Activated naive CD4-positive, alpha-beta T cell treated with anti-CD3 and anti-CD28 coated beads, Interleukin-2, amount 50 U/mL, for 72 hours (primary cell): ENCODE data around the gene SEC31A. TPM values are rescaled to one million over a fixed set of nuclear protein-coding genes. Genes with fewer than 3 reads are reported as not detected.
"Not testable (repeated sequence)": the region's sequence is repeated elsewhere in the genome, so short reads cannot be mapped to it uniquely, and the experiment has no call there.

Experiments used
- ATAC-seq, 2 donors: fragments of 150-1000 bp; cut with Tn5 transposase; 2 replicates each; pipeline ENCODE4 v1.10.0; 2021; ENCODE audit warnings: mild to moderate bottlenecking in 2 of 2, moderate library complexity in 2 of 2
- DNase-seq, 2 donors: peaks; one replicate each; pipeline ENCODE4 v3.0.0; 2021 to 2022; ENCODE audit warnings: low spot score in 2 of 2
- H3K27ac Mint-ChIP-seq, 2 donors: one replicate each; pipeline ENCODE4 v1.8.0; 2022; ENCODE audit warnings: mild to moderate bottlenecking in 2 of 2, mixed read lengths in 2 of 2
- H3K36me3 Mint-ChIP-seq, 2 donors: one replicate each; pipeline ENCODE4 v1.8.0; 2022; ENCODE audit warnings: mixed read lengths in 2 of 2
- H3K9me3 Mint-ChIP-seq, 2 donors: one replicate each; pipeline ENCODE4 v1.8.0; 2022; ENCODE audit warnings: mixed read lengths in 2 of 2
- total RNA-seq, 2 donors: library from RNA; stranded (reverse); gene quantifications; one replicate each; pipeline ENCODE4 v1.2.3, GENCODE V29; 2022

SEC31A gene
- 100 to 1,000 TPM in 1 of 2 donors, 10 to 100 TPM in 1; 93.9 to 124 TPM for total RNA-seq

DNA sequence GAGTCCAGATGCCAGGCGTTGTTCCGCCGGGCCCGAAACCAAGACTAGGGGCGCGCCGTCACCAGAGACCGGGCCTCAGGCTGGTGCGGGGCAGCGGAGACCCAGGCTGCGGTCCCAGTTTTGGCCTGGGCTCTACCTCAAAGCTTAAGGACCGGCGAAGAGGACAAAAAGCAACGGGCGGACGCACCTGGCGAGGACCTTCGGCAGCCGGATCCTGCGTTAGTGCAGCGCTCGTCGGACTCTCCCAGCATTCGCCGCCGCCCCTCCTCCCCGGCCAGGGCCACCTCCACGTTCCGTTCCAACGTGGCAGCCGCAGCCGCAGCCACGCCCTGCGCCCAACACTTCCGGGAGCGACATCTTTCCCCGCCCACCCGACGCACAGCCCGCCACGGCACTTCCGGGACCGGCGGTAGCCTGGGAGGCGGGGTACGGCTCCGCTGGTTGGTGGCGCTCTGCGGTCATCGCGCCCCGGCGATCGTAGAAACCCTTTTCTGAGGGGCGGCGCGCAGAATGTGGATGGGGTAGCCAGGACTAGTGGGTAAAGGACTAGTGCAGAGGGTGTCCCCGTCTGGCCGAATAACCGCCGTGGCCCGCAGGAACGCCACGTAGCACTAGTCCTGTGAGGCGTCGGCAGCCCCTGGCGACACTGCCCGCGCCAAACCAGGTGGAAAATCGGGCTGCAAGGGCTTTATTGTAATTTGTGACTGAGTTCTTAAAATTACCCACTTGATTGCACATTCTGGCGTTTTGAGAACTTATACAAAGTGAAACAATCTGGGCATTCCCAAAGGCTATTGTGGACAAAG is at the start of gene SEC31A:
TSS of gene SEC31A (minus strand) at position 253 of the 806 bp plus-strand sequence. CDS start 9,217 bp downstream, outside the sequence.
- Mint-ChIP-seq H3K36me3 (peaks cover 13 to 28% of the 10 kb centered on the region in 2 donors), H3K27ac (peak within 1 kb of the TSS; percentile 94), H3K9me3 (no peaks in the 10 kb centered on the region)
- peak; percentile 95 to 97 for DNase-seq
- peak; percentile 96 for ATAC-seq

- no peaks in the 10 kb centered on the region for H3K9me3 Mint-ChIP-seq
- ATAC-seq: no peak
- H3K27ac Mint-ChIP-seq: no peak overlapping the region
- DNase-seq: no peak
- H3K36me3 Mint-ChIP-seq: peaks cover 0 to 16% of the 10 kb centered on the region in 2 donors
These were observed 48.5 kb upstream of the SEC31A start for GRCh38 chr4:82939414-82939813.

GRCh38 chr4:82934441-82934840 is 43.5 kb upstream of the SEC31A start:
- no peaks in the 10 kb centered on the region for H3K9me3 Mint-ChIP-seq
- peaks cover 0 to 16% of the 10 kb centered on the region in 2 donors for H3K36me3 Mint-ChIP-seq
- ATAC-seq (no peak), DNase-seq (no peak)
- H3K27ac Mint-ChIP-seq: no peak overlapping the region

- Mint-ChIP-seq H3K27ac (no peak overlapping the region), H3K36me3 (peaks cover 0 to 16% of the 10 kb centered on the region in 2 donors), H3K9me3 (no peaks in the 10 kb centered on the region)
- ATAC-seq (no peak), DNase-seq (no peak)
These were observed 40.1 kb upstream of the SEC31A start for GRCh38 chr4:82930848-82931755.

DNA sequence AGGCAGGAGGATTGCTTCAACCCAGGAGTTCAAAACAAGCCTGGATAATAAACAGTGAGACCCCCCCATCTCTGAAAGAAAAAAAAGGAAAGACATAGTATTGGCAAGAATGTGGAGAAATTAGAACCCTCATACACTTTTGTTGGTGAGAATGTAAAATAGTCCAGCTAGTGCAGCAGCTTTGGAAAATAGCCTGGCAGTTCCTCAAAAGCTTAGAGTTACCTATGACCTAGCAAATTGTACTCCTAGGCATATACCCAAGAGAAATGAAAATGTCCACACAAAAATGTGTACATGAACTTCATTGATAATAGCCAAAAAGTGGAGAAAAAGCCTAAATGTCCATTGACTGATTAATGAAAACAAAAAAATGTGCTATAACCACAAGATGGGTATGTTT is 30.8 kb upstream of the SEC31A start:
- no peaks in the 10 kb centered on the region for H3K36me3 Mint-ChIP-seq
- ATAC-seq: no peak
- DNase-seq: no peak
- H3K27ac Mint-ChIP-seq: no peak overlapping the region
- H3K9me3 Mint-ChIP-seq: no peaks in the 10 kb centered on the region

GRCh38 chr4:82919386-82919785 is 28.4 kb upstream of the SEC31A start:
- Mint-ChIP-seq H3K27ac (no peak overlapping the region), H3K36me3 (no peaks in the 10 kb centered on the region), H3K9me3 (no peaks in the 10 kb centered on the region)
- ATAC-seq: no peak
- no peak for DNase-seq

- H3K9me3 Mint-ChIP-seq: no peaks in the 10 kb centered on the region
- ATAC-seq (no peak), DNase-seq (no peak)
- no peaks in the 10 kb centered on the region for H3K36me3 Mint-ChIP-seq
- H3K27ac Mint-ChIP-seq: no peak overlapping the region
These were observed 27.1 kb upstream of the SEC31A start for GRCh38 chr4:82918091-82918490.

GRCh38 chr4:82913968-82914367 is 23.0 kb upstream of the SEC31A start:
- not testable (repeated sequence) for H3K9me3 Mint-ChIP-seq, H3K27ac Mint-ChIP-seq, H3K36me3 Mint-ChIP-seq, ATAC-seq, DNase-seq

DNA sequence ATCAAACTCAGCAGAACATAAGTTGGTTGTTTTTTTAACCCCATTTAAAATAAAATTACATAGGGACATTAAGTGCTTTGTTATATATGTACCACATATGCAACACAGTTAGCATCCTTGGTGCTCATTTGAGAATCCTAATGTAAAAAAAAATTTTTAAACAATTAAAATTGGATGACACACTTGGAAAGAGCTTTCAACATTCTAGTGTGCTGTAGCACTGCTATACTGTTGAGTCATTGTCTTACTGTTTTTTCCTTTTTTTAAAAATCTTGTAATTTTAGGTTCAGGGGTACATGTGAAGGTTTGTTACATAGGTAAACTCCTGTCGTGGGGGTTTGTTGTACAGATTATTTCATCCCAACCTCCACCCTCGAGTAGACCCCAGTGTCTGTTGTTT is 22.4 kb upstream of the SEC31A start:
- Mint-ChIP-seq H3K27ac (no peak overlapping the region), H3K9me3 (no peaks in the 10 kb centered on the region), H3K36me3 (no peaks in the 10 kb centered on the region)
- ATAC-seq: no peak
- no peak for DNase-seq

DNA sequence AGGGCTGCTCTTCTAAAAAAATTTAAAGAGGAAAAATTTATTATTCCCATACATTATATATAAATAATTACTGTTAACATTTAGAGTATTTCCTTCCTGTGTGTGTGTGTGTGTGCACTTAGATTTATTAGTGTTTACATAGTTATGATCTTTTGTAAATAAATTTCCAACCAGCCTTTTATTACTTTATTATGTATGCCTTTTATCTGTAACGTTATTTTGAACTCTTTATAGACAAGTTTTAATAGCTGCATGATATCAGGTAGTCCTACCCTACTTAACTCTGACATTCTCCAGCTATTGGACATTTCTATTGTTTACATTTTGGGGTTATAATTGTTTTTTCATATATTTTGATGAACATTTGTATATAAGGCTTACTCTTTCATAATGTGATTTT is 18.4 kb upstream of the SEC31A start:
- Mint-ChIP-seq H3K9me3 (no peaks in the 10 kb centered on the region), H3K27ac (no peak overlapping the region), H3K36me3 (no peaks in the 10 kb centered on the region)
- no peak for ATAC-seq
- no peak for DNase-seq

DNA sequence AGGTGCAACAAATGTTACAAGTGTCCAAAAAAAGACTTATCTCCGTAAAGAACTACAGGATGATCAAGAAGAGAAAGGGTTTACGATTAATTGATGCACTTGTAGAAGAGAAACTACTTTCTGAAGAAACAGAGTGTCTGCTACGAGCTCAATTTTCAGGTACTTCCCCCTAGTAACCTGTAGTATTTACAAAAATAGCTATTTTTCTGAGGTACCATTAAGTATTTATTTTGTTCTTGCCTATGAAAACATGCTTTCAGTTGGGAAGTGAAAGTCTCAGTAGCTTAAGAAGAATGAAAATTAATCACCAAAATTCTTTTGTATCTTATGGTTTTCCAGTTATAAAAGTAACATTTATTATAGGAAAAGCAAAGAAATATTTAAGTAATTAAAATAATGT is 15.5 kb upstream of the SEC31A start:
- Mint-ChIP-seq H3K27ac (no peak overlapping the region), H3K9me3 (no peaks in the 10 kb centered on the region), H3K36me3 (no peaks in the 10 kb centered on the region)
- ATAC-seq (no peak), DNase-seq (no peak)

GRCh38 chr4:82905205-82905604 is 14.3 kb upstream of the SEC31A start:
- DNase-seq (peak in 1 of 2 donors; percentile 39), ATAC-seq (peak; percentile 51 to 61)
- Mint-ChIP-seq H3K9me3 (no peaks in the 10 kb centered on the region), H3K36me3 (no peaks in the 10 kb centered on the region), H3K27ac (peak overlapping the region in 1 of 2 donors; percentile 65)

- no peaks in the 10 kb centered on the region for H3K9me3 Mint-ChIP-seq
- peak; percentile 4 to 27 for ATAC-seq
- no peaks in the 10 kb centered on the region for H3K36me3 Mint-ChIP-seq
- DNase-seq: no peak
- peak overlapping the region; percentile 45 to 83 for H3K27ac Mint-ChIP-seq
These were observed 12.8 kb upstream of the SEC31A start for GRCh38 chr4:82903737-82904136.

GRCh38 chr4:82901183-82901718 is 10.3 kb upstream of the SEC31A start:
- no peak for ATAC-seq
- Mint-ChIP-seq H3K9me3 (no peaks in the 10 kb centered on the region), H3K27ac (no peak overlapping the region), H3K36me3 (peaks cover 6 to 7% of the 10 kb centered on the region in 2 donors)
- no peak for DNase-seq

DNA sequence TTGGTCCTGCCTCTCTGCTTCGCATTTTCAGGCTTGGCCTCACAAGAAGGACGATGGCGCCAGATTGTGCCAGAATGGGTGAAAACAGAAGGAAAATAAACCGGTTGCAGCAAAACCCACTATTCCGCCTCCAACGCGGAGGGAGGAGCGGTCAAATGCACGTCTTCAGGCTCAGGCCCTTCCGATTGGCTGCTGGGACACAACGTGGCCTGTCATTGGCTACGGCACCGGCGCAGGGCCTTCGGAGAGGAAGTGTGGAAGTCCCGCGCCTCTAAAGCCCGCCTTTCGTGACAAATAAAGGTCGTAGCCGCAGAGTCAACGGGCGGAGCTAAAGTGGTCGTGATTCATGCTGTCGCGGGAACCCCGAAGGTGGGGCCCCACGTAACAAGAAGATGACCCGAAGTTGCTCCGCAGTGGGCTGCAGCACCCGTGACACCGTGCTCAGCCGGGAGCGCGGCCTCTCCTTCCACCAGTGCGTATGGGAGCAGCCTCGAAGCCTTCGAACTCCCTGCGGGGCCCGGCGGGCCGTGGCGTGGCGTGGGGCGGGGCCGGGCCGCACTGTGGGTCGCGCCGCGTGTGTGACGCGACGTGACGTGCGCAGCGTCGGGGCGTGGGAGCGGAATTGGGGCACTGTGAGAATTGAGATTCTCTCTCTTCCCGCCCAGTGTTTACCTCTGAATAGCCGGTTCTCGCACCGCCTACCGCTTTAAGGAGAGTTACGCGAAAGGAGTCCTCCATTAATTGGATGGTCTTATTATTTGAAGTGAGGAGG is 9.6 kb upstream of the SEC31A start, which contains the start of gene THAP9:
TSS of gene THAP9 (plus strand) at position 325 of the 772 bp plus-strand sequence. CDS start at position 393, 68 bp downstream.
- no peaks in the 10 kb centered on the region for H3K9me3 Mint-ChIP-seq
- DNase-seq: peak; percentile 94 to 99
- H3K36me3 Mint-ChIP-seq: peaks cover 6 to 11% of the 10 kb centered on the region in 2 donors
- H3K27ac Mint-ChIP-seq: no peak within 1 kb of the TSS
- peak; percentile 87 to 89 for ATAC-seq

GRCh38 chr4:82900066-82900410 is 9.1 kb upstream of the SEC31A start:
- ATAC-seq: peak; percentile 1
- Mint-ChIP-seq H3K9me3 (no peaks in the 10 kb centered on the region), H3K27ac (no peak overlapping the region), H3K36me3 (peaks cover 6 to 16% of the 10 kb centered on the region in 2 donors)
- DNase-seq: no peak
